NCI-H1048 (cell line): ENCODE data around the gene SCN5A.

ENCODE experiments used
- DNase-seq: peaks from one replicate; lab custom pipeline; 2025; lab: John Stamatoyannopoulos, UW

Gene SCN5A

GRCh38 chr3:38649500-38650247 lies at the start of gene SCN5A:
Gene SCN5A, minus strand, starts transcription at chr3:38649687. Its CDS starts 16,380 bp downstream, at chr3:38633307.
- DNase-seq, result no peak

- no peak for DNase-seq
Observed at GRCh38 chr3:38698760-38699159, 49.3 kb upstream of the SCN5A start.

GRCh38 chr3:38698061-38698460 lies 48.6 kb upstream of the SCN5A start:
- DNase-seq, result no peak

DNA sequence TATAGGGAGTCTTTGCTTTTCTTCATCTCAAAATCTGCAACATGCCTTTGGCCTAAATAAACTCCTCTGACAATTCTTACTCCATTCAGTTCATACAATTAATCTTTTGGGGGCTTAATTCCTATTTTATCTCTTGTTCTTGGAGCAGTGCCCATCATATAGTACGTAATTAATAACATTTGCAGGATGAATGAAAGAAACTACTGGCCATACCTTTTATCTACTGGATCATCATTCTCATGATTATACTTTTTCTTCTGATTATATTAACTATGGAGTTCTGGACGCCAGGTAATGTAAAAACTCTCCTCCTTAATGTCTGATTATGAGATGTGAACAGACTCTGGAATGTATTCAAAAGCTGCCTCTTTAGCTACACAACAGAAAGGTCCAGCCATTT lies 46.5 kb upstream of the SCN5A start:
- DNase-seq, result no peak

DNA sequence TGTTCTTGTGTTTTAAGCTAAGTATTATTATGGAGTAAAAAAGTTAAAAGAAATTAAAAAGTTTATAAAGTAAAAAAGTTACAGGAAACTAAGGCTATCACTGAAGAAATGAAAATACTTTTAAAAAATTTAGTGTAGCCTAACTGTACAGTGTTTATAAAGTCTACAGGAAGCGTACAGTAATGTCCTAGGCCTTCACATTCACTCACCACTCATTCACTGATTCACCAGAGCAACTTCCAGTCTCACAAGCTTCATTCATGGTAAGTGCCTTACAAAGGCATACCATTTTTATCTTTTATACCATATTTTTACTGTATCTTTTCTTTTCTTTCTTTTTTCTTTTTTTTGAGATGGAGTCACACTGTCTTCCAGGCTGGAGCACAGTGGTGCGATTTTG lies 40.7 kb upstream of the SCN5A start:
- no peak for DNase-seq

DNA sequence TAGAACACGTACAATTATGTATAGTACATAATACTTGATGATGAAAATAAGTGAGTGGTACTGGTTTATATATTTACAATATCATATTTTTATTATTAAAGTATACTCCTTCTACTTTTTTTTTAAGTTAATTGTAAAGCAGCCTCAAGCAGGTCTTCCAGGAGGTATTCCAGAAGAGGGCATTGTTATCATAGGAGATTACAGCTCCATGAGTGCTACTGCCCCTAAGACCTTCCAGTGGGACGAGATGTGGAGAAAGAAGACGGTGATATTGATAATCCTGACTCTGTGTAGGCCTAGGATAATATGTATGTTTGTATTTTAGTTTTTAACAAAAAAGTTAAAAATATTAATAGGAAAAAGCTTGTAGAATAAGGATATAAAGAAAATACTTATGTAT lies 40.3 kb upstream of the SCN5A start:
- no peak for DNase-seq

DNA sequence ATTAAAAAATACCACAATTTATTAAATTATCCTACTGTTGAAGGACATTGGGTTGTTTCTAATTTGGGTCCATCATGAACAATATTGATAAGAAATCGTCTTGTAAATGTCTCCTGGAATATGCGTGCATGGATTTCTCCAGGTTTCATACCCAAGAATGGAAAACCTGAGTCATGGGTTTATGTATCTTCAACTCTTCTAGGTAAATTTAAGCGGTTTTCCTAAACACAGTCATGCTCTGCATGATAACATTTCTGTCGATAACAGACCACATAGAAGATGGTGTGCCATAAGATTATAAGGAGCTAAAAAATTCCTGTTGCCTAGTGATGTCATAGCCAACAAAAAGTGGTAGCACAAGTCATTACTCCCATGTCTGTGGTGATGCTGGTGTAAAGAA lies 39.9 kb upstream of the SCN5A start:
- no peak for DNase-seq

DNA sequence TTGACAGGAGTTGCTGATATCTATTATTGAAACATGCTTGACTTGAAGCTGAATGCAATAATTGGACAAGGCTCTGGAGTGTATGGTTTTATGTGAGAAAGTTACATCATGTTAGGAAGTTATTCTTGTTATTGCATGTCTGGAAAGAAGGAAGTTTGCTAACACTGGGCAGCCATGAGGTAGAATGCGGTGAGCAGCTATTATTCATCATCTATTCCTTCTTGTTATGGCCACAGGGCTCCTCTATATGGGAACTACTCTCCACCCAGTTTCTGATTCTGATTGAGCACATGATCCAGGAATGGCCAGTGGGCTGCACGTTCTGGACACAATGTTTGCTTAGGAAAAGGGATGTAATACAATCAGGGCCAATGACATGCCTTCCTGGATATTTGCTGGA lies 37.8 kb upstream of the SCN5A start:
- DNase-seq, result no peak

GRCh38 chr3:38684546-38684945 lies 35.1 kb upstream of the SCN5A start:
- no peak for DNase-seq

DNA sequence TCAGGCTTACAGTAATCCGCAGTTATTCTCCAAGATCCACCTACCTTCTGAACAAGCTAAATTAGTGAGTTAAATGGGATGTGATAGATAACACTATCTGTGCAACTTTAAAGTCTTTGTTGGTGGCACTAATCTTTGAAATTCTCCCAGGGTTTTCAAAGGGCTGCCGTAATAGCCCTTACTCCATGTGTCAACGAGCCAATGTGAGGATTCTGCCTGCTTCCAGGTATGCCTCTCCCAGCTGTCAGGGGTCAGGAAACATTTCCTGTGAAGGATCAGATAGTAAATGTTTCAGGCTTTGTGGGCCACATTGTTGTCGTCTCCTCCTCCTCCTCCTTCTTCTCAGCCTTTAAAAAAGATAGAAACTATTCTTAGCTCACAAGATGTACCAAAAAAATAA lies 20.2 kb upstream of the SCN5A start:
- DNase-seq, result no peak

GRCh38 chr3:38662544-38662943 lies 13.1 kb upstream of the SCN5A start:
- no peak for DNase-seq

DNA sequence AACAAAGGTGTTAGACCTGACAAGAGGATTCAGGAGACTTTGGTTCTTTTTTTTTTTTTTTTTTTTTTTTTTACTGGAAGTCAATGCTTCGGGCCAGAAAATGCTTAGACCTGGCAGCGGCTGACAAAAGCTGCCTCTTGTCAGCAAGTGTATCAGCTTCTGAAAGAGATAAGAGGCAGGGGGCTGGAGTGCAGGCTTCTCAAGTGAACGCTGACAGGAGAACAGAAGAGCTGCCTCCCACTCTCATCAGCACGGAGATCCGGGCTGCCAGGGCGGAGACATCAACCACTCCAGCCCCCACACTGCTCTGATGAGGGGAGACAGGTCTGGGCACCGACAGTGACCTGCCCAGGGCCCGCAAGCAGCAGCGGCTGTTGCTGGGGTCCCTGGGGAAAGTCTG lies 9.4 kb upstream of the SCN5A start:
- DNase-seq, result no peak

GRCh38 chr3:38657369-38657768 lies 7.9 kb upstream of the SCN5A start:
- DNase-seq, result no peak

DNA sequence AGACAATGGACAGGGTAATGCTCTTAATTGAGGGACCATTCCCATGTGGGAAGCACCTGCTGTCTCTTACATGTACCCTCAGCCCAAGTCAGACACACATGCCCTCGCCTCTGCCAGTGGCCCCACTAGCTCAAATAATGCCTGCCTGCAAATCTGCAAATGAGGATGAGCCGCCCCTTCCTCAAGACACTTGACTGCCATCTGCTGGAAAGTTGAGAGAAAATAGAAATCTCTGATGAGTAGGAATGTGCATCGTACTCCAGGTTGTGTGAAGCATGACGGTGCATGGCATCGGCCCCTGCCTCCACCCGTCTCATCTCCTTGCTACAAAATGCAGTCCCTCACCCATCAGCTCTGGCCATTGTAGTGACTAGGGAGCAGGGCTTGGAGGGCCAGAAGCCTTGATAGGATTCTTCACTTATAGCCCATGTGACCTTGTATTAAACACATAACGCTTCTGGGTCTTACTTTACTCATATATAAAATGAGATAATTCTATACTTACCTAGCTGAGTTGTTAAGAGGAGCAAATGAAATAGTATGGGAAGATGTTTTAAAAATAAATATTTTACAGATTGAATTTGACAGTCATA lies 6.3 kb upstream of the SCN5A start:
- DNase-seq, result peak; percentile 22

DNA sequence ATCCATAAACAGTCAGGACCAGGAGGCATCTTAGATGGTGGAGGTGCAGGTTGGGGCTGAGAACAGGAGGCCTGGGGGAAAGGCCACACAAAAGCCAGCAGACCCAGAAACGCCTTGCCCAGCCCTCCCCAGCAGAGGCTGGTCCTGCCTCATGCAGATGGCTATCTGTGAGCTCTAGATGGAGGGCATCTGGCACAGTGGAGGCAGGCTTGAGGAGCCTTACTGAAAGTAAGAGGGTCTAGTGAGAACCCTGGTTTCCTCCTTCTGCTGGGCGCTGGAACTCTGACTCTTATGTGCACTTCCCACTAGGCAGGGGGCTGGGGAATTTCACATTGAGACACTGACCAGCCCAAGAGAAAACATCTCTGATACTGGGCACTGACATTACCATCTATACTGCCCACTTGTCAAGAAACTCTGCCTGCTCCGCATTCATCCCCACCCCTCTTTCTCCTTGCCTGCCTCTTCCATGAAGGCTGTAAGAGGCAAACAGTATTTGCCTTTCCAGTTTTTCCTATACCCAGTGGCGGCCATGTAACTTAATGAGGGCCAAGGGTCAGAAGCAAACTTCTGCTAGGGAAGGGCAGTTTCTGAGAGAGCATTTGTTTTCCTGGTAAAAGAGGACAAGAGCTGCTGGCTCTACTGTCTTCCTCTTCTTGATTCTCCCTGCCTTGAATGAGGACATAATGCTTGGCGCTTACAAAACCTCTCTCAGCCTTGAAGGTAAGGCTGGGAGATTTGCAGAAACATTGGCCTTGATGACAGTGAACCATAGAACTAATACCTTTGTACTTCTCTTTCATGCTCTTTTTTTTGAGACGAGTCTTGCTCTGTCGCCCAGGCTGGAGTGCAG lies 4.4 kb upstream of the SCN5A start:
- no peak for DNase-seq

- DNase-seq, result no peak
Observed at GRCh38 chr3:38652934-38653333, 3.4 kb upstream of the SCN5A start.

DNA sequence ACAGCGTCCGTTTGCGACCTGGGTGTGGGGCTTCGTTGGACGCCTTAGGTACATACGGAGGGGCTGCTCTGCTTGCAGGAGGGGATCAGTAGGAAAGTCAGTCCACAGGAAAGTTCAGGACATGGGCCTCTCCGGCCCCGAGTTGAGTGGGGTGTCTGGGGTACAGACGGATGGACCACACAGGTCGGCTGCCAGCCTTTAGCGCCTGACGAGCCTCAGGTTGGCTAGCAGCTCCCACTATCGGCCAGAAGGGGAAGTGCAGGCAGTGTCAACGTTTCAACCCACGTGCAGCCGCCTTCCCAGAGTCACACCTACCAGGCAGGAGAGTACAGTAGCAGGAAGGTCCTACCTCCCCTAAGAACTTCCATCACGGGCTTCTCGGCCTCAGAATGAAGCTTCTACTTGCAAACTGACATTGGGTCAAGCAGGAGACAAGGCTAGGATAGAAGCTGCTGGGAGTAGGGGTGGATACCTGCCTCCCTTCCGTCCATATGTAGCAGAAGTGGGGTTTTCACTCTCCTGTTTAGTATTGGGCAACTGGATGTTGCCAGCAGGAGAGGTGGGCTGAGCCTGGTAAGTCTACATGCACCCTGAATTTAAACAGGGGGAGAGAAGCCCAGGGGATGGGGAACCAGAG lies 1.8 kb upstream of the SCN5A start:
- peak; percentile 55 for DNase-seq

DNA sequence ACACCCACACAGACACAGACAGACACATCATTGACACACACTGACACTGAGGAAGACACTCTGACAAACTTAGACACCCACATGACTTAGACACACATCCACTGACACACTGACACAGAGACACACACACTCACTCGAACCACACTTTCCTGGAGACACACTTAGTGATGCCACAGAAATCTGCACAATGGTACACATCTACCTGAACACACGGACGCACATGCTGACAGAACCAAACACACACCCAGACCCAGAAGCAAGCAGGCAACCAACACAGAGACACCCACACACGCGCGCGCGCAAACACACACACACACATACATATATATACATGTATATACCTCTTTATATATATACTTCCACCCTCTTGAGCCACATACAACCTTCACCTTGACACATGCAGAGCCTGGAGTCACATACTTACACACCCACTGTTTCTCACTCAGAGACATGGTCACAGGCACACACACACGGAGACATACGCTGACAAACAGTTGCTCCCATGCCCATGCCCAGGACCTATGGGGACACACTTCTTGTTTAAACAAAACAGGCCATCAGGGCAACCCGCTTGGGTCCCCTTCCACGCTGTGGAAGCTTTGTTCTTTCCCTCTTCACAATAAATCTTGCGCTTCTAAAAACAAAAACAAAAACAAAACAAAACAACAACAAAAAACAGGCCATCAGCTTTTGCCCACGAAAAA lies 913 bp upstream of the SCN5A start:
- DNase-seq, result no peak

- no peak for DNase-seq
Observed at GRCh38 chr3:38648659-38649499, 608 bp downstream of the SCN5A start.

DNA sequence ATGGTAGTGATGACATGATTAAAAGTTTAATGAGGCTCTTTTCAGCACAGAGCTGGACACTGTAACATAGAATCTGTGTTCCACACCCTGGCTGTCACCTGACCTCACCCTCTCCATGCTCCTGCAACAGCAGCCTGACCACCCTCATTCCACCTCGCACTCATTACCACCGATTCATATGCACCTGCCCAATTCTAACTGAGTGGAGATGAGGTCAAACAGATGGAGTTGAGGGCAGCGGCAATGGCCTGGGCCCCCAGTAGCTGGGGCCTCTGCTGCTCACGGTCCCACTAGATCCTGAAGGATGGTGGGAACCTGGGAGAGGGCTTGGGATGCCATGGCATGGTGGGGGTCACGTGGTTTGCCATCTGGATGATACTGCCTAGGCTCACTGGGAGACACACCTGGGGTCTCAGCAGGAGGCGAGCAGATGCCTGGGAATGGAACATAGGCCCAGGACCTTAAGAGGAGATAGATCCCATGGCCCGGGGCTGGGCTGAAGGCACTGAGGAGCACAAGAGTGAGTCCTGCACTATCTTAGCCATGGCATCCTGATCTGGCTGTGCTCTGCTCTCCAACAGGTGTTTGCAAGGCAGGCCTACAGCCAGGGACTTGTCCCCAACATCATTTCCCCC lies 1.3 kb downstream of the SCN5A start:
- no peak for DNase-seq
